Gastrocnemius medialis (tissue), 4 donors: ENCODE results near the gene MVD.

Source experiments
- CTCF ChIP-seq, 5 experiments: fragments of 450-650 bp in 3 of 5; fragments of 200-600 bp in 2 of 5; sonication (generic) in 2 of 5; IDR thresholded peaks in 4 of 5; conservative IDR thresholded peaks in 1 of 5; 1 replicate in 4 of 5; 2 replicates in 1 of 5; pipeline ENCODE4 v1.5.1; 2016 to 2019; ENCODE audit warnings: antibody characterized with exemption in 5 of 5, mild to moderate bottlenecking in 3 of 5, moderate library complexity in 3 of 5
- POLR2A ChIP-seq, 2 donors: fragments of 450-650 bp; IDR thresholded peaks; one replicate each; pipeline ENCODE4 v1.6.1; 2017; ENCODE audit warnings: antibody characterized with exemption in 2 of 2, mild to moderate bottlenecking in 2 of 2, moderate library complexity in 2 of 2

- TF ChIP-seq CTCF (IDR thresholded peaks at IDR 0.05 in 4 of 5, conservative IDR thresholded peaks at IDR 0.05 in 1 of 5) = no peak
- no peak for TF ChIP-seq POLR2A (IDR thresholded peaks at IDR 0.05)
Observed at GRCh38 chr16:88651989-88652761, 10.7 kb downstream of the MVD start.
